Measurements from ENCODE around the gene SEZ6L2.

DNA sequence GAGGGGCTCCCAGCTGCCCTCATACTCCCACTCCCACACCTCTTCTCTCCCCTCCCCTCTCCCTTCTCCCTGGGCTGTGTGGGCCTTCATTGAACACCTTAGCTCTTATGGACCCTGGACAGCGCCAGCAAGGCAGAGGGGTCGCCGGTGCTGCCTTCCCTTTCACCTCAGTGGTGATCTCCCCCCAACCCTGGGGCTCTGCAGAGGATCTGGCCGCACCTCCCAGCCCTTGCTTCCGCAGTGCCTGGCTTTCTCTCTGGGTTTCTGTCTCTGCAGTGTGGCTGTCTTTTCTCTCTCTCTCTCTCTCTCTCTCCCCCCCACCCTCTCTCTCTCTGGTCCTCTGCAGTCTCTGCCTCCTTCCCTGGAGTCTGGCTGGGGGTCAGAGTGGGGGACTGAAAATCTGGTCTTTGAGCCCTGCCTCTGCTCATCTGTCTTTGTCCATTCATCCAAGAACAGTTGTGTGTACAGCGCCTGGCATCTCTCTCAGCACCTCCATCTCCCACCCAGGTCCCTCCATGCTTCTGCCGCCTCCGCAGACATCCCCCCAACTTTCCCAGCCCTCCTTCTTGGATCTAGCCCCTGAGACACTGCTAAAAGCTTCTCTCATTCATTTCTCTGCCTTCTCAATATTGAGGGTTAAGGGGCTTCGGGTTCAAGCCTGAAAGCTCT, 1.1 kb downstream of the SEZ6L2 start:
- TF ChIP-seq ZNF626 (tag by site-specific recombination; IDR thresholded peaks at IDR 0.05), result no peak
- TF ChIP-seq ZNF707 (tag by site-specific recombination; IDR thresholded peaks at IDR 0.05), result no peak
- TF ChIP-seq, protein P1, sequence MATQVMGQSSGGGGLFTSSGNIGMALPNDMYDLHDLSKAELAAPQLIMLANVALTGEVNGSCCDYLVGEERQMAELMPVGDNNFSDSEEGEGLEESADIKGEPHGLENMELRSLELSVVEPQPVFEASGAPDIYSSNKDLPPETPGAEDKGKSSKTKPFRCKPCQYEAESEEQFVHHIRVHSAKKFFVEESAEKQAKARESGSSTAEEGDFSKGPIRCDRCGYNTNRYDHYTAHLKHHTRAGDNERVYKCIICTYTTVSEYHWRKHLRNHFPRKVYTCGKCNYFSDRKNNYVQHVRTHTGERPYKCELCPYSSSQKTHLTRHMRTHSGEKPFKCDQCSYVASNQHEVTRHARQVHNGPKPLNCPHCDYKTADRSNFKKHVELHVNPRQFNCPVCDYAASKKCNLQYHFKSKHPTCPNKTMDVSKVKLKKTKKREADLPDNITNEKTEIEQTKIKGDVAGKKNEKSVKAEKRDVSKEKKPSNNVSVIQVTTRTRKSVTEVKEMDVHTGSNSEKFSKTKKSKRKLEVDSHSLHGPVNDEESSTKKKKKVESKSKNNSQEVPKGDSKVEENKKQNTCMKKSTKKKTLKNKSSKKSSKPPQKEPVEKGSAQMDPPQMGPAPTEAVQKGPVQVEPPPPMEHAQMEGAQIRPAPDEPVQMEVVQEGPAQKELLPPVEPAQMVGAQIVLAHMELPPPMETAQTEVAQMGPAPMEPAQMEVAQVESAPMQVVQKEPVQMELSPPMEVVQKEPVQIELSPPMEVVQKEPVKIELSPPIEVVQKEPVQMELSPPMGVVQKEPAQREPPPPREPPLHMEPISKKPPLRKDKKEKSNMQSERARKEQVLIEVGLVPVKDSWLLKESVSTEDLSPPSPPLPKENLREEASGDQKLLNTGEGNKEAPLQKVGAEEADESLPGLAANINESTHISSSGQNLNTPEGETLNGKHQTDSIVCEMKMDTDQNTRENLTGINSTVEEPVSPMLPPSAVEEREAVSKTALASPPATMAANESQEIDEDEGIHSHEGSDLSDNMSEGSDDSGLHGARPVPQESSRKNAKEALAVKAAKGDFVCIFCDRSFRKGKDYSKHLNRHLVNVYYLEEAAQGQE (tag by site-specific recombination; IDR thresholded peaks at IDR 0.05), result peak; percentile 98
- TF ChIP-seq SP2 (tag by site-specific recombination; IDR thresholded peaks at IDR 0.05), result no peak
- TF ChIP-seq, protein P2, sequence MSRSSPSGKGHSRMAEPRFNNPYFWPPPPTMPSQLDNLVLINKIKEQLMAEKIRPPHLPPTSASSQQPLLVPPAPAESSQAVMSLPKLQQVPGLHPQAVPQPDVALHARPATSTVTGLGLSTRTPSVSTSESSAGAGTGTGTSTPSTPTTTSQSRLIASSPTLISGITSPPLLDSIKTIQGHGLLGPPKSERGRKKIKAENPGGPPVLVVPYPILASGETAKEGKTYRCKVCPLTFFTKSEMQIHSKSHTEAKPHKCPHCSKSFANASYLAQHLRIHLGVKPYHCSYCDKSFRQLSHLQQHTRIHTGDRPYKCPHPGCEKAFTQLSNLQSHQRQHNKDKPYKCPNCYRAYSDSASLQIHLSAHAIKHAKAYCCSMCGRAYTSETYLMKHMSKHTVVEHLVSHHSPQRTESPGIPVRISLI (tag by site-specific recombination; IDR thresholded peaks at IDR 0.05), result no peak
